Iris pigment epithelial cell (primary cell): ENCODE measurements around the gene ASNSD1.
A peak's percentile ranks its signal among the peaks of the same experiment; 100 is the strongest.
"Not testable (repeated sequence)": the region's sequence is repeated elsewhere in the genome, so short reads cannot be mapped to it uniquely, and the experiment has no call there.

ENCODE experiments used
- DNase-seq: peaks from one replicate; pipeline ENCODE4 v3.0.0-alpha.2; 2011; ENCODE audit warnings: low read depth

Gene ASNSD1

GRCh38 chr2:189648846-189649509, 12.3 kb upstream of the ASNSD1 start:
- peak; percentile 94 for DNase-seq

DNA sequence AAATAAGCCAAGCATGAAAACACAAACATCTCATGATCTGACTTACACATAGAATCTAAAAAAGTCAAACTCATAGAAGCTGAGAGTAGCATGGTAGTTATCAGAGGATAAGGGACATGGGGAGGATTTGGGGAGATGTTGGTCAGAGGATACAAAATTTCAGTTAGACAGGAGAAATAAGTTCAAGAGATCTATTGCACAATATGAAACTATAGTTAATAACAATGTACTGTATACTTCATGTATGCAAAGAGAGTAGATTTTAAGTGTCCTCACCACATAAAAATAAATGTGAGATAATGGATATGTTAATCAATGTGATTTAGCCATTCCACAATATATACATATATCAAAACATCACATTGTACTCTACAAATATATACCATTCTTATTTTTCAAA, 10.0 kb upstream of the ASNSD1 start:
- no peak for DNase-seq

DNA sequence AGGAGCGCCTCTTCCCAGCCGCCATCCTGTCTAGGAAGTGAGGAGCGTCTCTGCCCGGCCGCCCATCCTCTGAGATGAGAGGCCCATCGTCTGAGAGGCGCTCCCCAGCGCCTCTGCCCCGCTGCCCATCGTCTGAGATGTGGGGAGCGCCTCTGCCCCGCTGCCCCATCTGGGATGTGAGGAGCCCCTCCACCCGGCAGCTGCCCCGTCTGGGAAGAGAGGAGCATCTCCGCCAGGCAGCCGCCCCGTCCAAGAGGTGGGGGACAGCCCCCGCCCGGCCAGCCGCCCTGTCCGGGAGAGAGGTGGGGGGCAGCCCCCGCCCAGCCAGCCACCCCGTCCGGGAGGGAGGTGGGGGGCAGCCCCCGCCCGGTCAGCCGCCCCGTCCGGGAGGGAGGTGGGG, 7.8 kb upstream of the ASNSD1 start:
- not testable (repeated sequence) for DNase-seq

GRCh38 chr2:189654641-189655040, 6.6 kb upstream of the ASNSD1 start:
- peak; percentile 81 for DNase-seq

- DNase-seq, result peak; percentile 96
These were observed 3.4 kb upstream of the ASNSD1 start for GRCh38 chr2:189657867-189658266.

DNA sequence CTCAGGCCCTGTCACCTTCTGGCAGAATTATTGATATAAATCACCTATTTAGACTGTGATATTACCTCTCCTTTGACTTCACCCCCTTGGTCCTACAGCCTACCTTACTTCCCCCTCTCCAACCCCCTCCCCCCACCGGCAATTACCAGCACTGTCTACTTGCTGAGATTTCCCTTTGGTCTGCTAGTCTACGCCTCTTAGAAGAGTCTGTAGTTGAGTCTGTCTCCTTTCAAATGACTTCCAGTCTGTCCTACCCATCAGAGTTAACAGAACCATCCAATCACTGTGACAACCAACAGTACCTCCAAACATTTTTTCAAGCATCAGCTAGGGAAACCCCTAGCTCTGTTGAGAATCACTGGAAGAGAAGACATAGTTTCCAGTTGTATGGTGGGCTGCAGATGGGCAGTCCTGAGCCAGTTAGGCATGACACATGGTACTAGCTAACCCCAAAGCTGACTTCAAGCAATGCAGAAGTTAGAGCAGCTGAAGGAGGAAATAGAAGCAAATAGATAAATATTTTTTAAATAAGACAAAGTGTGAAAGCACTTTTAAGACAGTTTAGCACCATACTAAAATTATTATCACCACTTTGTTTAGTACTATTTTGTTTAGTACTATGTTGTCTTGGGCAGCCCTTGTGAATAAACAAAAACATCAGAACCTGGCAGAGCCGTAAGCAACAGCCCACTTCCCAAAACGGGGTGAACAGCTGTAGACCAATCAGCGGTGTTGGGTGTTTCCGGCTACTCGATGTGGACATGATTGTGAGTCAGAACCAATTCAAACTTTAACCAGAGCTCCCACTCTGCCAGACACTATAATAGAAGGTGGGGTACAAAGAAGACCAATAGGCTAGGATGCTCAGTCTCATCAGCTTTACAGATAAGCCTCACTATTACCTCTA, 2.7 kb upstream of the ASNSD1 start:
- no peak for DNase-seq

GRCh38 chr2:189659734-189660133, 1.5 kb upstream of the ASNSD1 start:
- DNase-seq, result peak; percentile 75

- no peak for DNase-seq
These were observed 484 bp upstream of the ASNSD1 start for GRCh38 chr2:189660803-189661147.

- DNase-seq, result no peak
These were observed 680 bp downstream of the ASNSD1 start for GRCh38 chr2:189661957-189662321.

DNA sequence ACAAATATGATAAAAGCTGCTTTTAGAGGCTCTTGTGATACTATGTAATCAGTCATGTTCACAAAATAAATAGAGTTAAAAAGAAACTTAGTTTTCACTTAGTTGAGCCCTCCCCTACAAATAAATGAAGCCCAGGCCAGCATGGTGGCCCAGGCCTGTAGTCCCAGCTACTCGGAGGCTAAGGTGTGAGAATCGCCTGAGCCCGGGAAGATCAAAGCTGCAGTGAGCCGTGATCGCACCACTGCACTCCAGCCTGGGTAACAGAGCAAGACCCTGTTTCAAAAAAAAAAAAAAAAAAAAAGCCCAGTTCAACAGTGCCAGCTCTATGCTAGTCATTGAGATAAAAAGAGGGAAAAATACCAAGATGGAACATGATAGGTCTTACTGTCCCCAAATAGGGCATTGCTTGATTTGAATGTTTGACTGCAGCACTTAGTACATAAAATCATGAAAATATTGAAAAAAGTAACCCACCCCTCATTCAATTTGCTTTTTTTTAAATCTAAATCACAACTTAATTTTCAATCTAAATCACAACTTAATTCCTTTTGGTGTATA, 1.5 kb downstream of the ASNSD1 start:
- no peak for DNase-seq

DNA sequence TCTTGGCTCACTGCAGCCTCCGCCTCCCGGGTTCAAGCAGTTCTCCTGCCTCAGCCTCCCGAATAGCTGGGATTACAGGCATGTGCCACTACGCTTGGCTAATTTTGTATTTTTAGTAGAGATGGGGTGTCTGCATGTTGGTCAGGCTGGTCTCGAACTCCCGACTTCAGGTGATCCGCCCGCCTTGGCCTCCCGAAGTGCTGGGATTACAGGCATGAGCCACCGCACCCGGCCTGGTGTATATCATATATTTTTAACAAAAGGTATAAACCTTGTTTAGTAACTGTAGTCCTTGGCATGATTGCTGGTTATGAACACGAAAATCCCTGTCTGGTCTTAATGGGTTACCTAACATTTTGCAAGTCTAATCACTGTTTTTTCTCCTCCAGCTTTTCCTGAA, 2.1 kb downstream of the ASNSD1 start:
- not testable (repeated sequence) for DNase-seq

DNA sequence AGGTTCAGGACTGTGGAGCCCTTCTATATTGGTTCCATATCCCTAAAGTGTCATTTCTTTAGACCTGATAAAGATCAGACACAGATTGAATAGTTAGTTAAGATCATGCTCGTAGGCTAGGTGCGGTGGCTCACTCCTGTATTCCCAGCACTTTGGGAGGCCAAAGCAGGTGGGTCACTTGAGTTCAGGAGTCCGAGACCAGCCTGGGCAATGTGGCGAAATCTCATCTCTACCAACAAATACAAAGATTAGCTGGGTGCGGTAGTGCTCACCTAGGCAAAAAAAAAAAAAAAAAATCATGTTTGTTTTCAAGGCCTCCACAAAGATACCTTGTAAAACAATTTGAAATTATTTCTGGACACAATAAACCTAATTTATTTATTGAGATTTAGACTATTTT, 8.7 kb downstream of the ASNSD1 start:
- no peak for DNase-seq

DNA sequence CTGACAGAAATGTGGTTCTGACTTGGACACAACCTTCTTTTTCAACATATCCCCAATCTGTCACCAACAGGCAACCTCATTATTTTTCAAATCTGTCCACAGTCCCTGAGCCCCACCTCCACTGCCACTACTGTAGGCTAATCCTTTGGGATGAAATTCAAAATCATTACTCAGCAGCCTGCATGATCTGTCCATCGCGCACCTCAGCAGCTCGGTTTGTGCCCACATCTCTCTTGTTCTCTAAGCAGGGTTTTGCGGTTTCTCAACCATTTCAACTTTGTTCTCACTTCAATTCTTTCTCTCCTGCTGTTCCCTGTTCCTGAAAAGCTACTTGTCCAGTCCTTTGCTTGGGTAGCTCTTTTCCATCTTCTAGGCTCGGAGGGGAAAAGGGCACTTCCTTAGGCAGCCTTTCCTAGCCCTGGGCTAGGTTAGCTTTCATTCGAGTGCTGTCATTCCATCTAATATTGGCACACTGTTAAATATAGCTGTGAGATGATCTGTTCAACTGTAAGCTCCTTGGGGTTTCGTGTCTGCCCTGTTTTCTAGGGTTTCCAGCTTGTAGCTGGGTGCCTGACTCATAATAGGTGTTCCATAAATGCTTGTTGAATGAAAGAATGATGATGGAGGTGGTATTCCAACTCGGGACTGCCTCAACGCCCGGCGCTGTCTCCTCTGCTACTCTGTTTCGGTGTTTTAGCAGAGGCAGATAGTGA, 12.6 kb downstream of the ASNSD1 start:
- peak; percentile 21 for DNase-seq

GRCh38 chr2:189674374-189675112, 13.3 kb downstream of the ASNSD1 start, which contains the start of gene ANKAR:
TSS of gene ANKAR (plus strand) at chr2:189674670. CDS start at chr2:189676491, 1,821 bp downstream.
- DNase-seq, result peak; percentile 92

- peak; percentile 86 for DNase-seq
These were observed 15.2 kb downstream of the ASNSD1 start for GRCh38 chr2:189676471-189676870.

DNA sequence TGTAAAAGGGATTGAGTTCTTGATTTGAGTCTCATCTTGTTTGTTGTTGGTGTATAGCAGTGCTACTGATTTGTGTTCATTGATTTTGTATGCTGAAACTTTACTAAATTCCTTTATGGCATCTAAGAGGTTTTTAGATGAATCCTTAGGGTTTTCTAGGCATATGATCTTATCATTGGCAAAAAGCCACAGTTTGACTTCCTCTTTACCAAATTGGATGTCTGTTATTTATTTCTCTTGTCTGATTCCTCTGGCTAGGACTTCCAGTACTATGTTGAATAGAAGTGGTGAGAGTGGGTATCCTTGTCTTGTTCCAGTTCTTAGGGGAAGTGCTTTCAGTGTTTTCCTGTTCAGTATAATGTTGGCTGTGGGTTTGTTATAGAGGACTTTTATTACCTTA, 18.0 kb downstream of the ASNSD1 start:
- peak; percentile 28 for DNase-seq

DNA sequence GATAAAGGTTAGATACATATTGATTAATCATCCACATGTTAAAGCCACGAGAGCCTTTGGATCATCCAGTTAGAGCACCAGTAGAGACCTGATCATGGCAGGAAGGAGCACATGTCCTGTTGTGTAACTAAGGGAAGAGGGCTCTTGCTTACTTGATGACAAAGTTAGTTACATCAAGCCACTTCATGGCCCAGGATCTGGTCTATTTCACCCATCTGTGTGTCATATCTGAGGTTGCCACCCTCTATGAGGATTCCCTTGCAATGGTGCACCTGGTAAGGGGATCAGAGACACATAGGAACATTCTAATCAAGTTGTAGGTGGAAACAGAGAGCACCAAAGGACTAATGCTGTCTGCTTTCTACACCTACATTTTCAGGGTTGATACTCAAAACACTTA, 19.9 kb downstream of the ASNSD1 start:
- no peak for DNase-seq

GRCh38 chr2:189681903-189682302, 20.6 kb downstream of the ASNSD1 start:
- DNase-seq, result peak; percentile 28

DNA sequence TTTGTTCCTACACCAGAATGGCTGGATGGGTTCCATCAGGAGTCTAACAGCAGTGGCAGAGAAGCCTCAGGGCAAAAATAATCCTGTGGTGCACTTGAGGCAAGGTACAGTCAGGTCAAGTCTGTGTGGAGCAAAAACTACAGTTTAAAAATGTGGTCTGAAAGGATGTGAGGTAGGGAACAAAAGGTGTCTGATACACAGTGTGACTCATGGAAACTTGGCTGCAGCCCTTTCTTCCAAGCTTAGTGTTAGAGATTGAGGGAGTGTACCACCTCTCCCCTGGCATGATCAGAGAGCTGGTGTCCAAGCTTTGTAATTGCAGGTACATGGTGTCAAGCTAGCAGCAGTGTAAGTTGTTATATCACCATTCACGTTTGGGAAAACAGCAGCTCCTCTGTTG, 22.1 kb downstream of the ASNSD1 start:
- peak; percentile 14 for DNase-seq

- no peak for DNase-seq
These were observed 23.6 kb downstream of the ASNSD1 start for GRCh38 chr2:189684811-189685210.

DNA sequence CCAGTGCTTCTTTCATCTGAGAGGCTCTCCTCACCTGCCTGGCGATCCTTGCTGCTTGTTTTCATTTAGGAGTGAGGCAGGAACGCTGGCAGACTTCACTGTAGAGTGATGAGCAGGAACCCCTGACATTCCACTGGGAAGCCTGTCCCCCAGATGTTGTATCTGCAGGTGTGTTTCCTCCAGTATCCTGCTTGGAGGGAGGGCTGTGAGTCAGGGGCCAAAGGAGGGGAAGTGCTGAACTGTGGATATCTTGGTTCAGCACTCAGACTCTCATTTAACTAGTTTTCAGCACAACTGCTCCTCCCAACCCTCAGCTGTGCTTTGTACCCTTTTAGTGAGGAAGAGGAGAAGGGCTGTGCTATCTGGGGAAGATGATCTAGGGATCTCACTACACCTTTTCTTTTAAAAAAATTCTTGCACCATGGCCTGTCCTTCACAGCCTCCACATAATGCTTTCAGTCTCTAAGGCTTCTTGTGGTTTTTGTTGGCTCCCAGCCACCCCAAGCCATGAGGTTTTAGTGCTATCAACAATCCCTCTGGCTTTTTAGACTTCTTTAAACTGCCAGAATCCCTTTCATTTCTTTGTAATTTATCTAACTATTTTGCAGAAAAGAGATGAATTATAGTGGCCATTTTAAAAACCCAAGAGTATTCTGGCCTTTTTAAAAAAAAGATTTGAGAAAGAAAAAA, 24.4 kb downstream of the ASNSD1 start:
- peak; percentile 86 for DNase-seq
